Kidney (tissue), 14 donors: ENCODE measurements around the gene ADD2. TPM values are rescaled to one million over a fixed set of nuclear protein-coding genes. Genes with fewer than 3 reads are reported as not detected.

ENCODE experiments used
- DNase-seq, 5 donors: peaks; one replicate each; pipeline ENCODE4 v3.0.0-alpha.2; 2013 to 2020
- FAIRE-seq: peaks from 2 replicates; lab custom pipeline; 2012; peaks lifted over from hg19 to GRCh38; lab: Jason Lieb, UNC
- H3K27ac ChIP-seq, 2 donors: one replicate each; pipeline ENCODE4 v1.7.0; 2013; ENCODE audit warnings: low read depth in 2 of 2, low read length in 2 of 2, inconsistent platforms in 1 of 2
- H3K27me3 ChIP-seq: one replicate; pipeline ENCODE4 v1.7.1; 2013; ENCODE audit warnings: low read length, inconsistent platforms; ENCODE audit not compliant: control insufficient read depth, insufficient read depth
- H3K36me3 ChIP-seq, 3 donors: one replicate each; pipeline versions ENCODE4 v1.7.0 to v1.7.1; 2013; ENCODE audit warnings: low read length in 3 of 3, control low read depth in 1 of 3, inconsistent platforms in 1 of 3; ENCODE audit not compliant: insufficient read depth in 3 of 3, control insufficient read depth in 2 of 3
- H3K4me1 ChIP-seq, 3 donors: one replicate each; pipeline versions ENCODE4 v1.7.0 to v1.7.1; 2013; ENCODE audit warnings: low read length in 3 of 3, inconsistent platforms in 1 of 3, low read depth in 1 of 3; ENCODE audit not compliant: control insufficient read depth in 2 of 3, insufficient read depth in 2 of 3
- H3K4me3 ChIP-seq, 3 donors: one replicate each; pipeline versions ENCODE4 v1.7.0 to v1.8.1; 2013; ENCODE audit warnings: low read length in 3 of 3, control low read depth in 1 of 3, inconsistent platforms in 1 of 3
- H3K9ac ChIP-seq, 3 donors: one replicate each; pipeline versions ENCODE4 v1.7.0 to v1.7.1; 2013; ENCODE audit warnings: low read length in 3 of 3, control low read depth in 1 of 3, inconsistent platforms in 1 of 3
- H3K9me3 ChIP-seq, 3 donors: one replicate each; pipeline versions ENCODE4 v1.7.0 to v1.7.1; 2013; ENCODE audit warnings: low read length in 3 of 3, control low read depth in 1 of 3, inconsistent platforms in 1 of 3; ENCODE audit not compliant: control insufficient read depth in 2 of 3, insufficient read depth in 1 of 3
- CTCF ChIP-seq: IDR thresholded peaks from 3 replicates; pipeline ENCODE4 v1.5.1; 2012; ENCODE audit warnings: mild to moderate bottlenecking, moderate library complexity, borderline replicate concordance; ENCODE audit not compliant: insufficient read depth; ENCODE audit errors: extremely low read depth
- intact Hi-C: fragments of 100-400 bp; cut with DNase I; formaldehyde crosslinking; loops from one replicate; pipeline ENCODE4 v1.11.1; 2022
- polyA plus RNA-seq: library from polyadenylated mRNA; stranded (reverse); fragments of 350-450 nt; fragmentation: Illumina TruSeq; extraction: RNeasy Lipid Tissue Mini Kit (QIAGEN cat#74804); gene quantifications from one replicate; pipeline ENCODE4 v1.2.3, GENCODE V29; 2014; ENCODE audit warnings: low read depth, low replicate concordance; ENCODE audit not compliant: insufficient read depth
- total RNA-seq: library from RNA; stranded (reverse); fragmentation: NEBNext Ultra II Directional; extraction: Animal tissue kit (Norgen Biotek cat#: 25700); gene quantifications from one replicate; pipeline ENCODE4 v1.2.1, GENCODE V29; 2021
- donor health status: control.
- donor health status: control.
- donor health status: control.
- donor health status: control.
- donor health status: control.
- donor health status: DM: yes; HTN: yes; CAD: no.
- donor health status: Normal renal cell carcinoma (clear cell type).

ADD2 gene
- total and polyA plus RNA-seq, 2 donors from 2014 or later, result 2.9 TPM; not detected in 1

- H3K4me1 ChIP-seq, result peaks cover 0 to 6% (median 0%) of the 10 kb centered on the region in 3 donors
- DNase-seq (peak in 4 of 5 donors; percentile 38 to 45 (median 42)), FAIRE-seq (no peak)
- no peak overlapping the region for H3K4me3 ChIP-seq
- intact Hi-C loops, result no loop called here
- no peak overlapping the region for H3K9ac ChIP-seq
- H3K27me3 ChIP-seq, result peaks cover 5% of the 10 kb centered on the region
- TF ChIP-seq CTCF, result peak; percentile 36
- no peak overlapping the region for H3K27ac ChIP-seq
- H3K36me3 ChIP-seq, result no peaks in the 10 kb centered on the region
- H3K9me3 ChIP-seq, result no peaks in the 10 kb centered on the region
Observed at GRCh38 chr2:70785137-70785911, 17.3 kb upstream of the ADD2 start.

GRCh38 chr2:70784320-70784719, 16.3 kb upstream of the ADD2 start:
- H3K9ac ChIP-seq, result no peak overlapping the region
- TF ChIP-seq CTCF, result no peak
- DNase-seq (no peak), FAIRE-seq (no peak)
- intact Hi-C loops, result no loop called here
- no peak overlapping the region for H3K27ac ChIP-seq
- H3K36me3 ChIP-seq, result no peaks in the 10 kb centered on the region
- H3K4me3 ChIP-seq, result no peak overlapping the region
- no peaks in the 10 kb centered on the region for H3K4me1 ChIP-seq
- peaks cover 3% of the 10 kb centered on the region for H3K27me3 ChIP-seq
- H3K9me3 ChIP-seq, result no peaks in the 10 kb centered on the region

- Histone ChIP-seq H3K27ac (no peak overlapping the region), H3K9ac (no peak overlapping the region), H3K36me3 (no peaks in the 10 kb centered on the region), H3K9me3 (no peaks in the 10 kb centered on the region), H3K4me1 (no peaks in the 10 kb centered on the region), H3K27me3 (no peaks in the 10 kb centered on the region), H3K4me3 (no peak overlapping the region)
- FAIRE-seq, result no peak
- intact Hi-C loops, result no loop called here
- no peak for TF ChIP-seq CTCF
- no peak for DNase-seq
Observed at GRCh38 chr2:70779911-70780545, 12.0 kb upstream of the ADD2 start.
